B cell (primary cell): ENCODE measurements around the gene ZRANB1.

Experiments
- EZH2 ChIP-seq: IDR thresholded peaks from 2 replicates; pipeline ENCODE4 v1.6.1; 2012; ENCODE audit warnings: borderline replicate concordance, low read depth, mild to moderate bottlenecking, moderate library complexity, low read length; ENCODE audit not compliant: insufficient read depth, poor library complexity, severe bottlenecking
- TF ChIP-seq, protein P1 (sequence below): fragments of 200-600 bp; IDR thresholded peaks from one replicate; pipeline ENCODE4 v1.8.0; 2022; ENCODE audit warnings: antibody characterized with exemption, mild to moderate bottlenecking

DNA sequence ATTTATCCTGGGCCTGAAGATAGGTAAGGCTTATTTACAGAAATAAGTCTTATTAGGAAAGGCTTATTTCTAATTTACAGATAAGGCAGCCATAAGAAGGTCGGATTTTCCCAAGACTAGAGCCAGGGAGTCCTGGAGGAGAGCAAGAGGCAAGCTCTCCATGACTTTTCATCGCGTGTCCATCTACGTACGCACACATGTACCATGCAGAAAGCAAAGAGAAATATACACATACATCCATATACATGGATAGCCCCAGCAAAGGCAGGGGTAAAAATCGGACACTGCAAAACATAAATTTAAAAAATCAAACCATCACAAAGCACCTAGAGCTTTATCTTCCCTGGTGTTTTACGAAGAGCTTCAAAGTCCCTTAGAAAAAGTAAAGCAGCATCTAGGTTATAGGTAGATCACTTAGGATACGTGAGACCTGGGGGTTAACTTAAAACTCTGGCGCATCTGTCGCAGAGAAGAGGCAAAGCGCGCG is 25.8 kb upstream of the ZRANB1 start:
- TF ChIP-seq, protein P1, sequence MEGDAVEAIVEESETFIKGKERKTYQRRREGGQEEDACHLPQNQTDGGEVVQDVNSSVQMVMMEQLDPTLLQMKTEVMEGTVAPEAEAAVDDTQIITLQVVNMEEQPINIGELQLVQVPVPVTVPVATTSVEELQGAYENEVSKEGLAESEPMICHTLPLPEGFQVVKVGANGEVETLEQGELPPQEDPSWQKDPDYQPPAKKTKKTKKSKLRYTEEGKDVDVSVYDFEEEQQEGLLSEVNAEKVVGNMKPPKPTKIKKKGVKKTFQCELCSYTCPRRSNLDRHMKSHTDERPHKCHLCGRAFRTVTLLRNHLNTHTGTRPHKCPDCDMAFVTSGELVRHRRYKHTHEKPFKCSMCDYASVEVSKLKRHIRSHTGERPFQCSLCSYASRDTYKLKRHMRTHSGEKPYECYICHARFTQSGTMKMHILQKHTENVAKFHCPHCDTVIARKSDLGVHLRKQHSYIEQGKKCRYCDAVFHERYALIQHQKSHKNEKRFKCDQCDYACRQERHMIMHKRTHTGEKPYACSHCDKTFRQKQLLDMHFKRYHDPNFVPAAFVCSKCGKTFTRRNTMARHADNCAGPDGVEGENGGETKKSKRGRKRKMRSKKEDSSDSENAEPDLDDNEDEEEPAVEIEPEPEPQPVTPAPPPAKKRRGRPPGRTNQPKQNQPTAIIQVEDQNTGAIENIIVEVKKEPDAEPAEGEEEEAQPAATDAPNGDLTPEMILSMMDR: no peak
- no peak for TF ChIP-seq EZH2
